GM19463 (cell line): ENCODE results near the gene TTLL11.
"Not testable (repeated sequence)": the region's sequence is repeated elsewhere in the genome, so short reads cannot be mapped to it uniquely, and the experiment has no call there.

Experiments used
- ATAC-seq: cut with Tn5 transposase; IDR thresholded peaks from one replicate; pipeline ENCODE4 v1.9.1; 2021; ENCODE audit warnings: mild to moderate bottlenecking, moderate library complexity; ENCODE audit not compliant: unreplicated experiment

Gene TTLL11

DNA sequence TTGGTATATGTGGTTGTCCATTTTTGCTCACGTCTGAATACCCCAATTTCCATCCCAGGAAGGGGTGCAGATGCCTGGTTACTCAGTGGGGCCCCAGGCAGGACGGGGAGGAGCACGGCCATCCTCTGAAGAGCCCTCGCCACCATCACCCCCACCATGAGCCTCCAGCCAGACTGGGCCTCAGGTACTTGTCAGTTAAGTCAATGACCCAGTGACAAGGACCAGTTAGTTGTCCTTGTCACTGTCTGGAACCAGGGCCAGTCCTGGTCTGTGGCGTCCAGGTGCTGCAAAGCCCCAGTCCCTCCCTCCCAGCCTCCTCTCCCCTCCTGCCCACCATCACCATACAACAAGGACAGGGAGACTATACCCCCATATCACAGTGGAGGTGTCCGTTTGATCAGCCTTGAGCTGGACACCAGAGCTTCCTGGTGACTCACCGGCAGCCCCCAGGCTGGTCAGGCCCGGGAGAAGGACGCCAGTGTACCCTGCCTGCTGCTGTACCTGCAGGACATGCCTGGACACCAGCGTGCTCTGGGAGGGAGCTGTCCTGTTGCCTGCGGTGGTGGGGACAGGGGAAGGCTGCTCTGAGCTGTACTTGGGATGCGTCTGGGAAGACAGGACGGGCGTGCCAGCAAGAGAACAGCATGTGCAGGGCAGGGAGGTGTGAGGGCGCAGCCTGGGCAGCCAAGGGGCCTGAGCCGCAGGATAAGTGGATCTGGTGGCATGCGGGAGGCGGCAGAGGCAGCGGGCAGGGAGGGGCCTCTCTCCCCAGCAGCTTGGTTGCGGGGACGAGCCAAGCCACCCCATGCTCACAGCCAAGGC, 32.6 kb upstream of the TTLL11 start:
- no peak for ATAC-seq

GRCh38 chr9:122125158-122125508, 32.0 kb upstream of the TTLL11 start:
- peak; percentile 70 for ATAC-seq

DNA sequence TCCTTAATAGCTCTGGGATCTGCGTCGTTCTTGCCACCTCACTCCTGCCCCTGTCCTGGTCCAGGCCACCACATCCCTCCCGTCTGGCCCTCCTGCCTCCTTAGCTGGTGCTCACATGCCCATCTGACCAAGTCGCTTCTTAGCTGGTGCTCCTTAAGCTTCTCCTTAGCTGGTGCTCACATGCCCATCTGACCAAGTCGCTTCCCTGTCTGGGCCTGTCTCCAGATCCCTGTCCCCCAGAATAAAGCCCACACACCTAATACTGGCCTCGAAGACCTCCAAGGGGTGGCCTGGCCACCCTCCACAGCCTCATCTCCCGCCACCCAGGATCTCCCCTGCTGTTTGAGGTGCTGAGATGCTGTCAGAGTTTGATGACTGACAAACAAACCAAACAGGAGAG, 31.4 kb upstream of the TTLL11 start:
- ATAC-seq = no peak

DNA sequence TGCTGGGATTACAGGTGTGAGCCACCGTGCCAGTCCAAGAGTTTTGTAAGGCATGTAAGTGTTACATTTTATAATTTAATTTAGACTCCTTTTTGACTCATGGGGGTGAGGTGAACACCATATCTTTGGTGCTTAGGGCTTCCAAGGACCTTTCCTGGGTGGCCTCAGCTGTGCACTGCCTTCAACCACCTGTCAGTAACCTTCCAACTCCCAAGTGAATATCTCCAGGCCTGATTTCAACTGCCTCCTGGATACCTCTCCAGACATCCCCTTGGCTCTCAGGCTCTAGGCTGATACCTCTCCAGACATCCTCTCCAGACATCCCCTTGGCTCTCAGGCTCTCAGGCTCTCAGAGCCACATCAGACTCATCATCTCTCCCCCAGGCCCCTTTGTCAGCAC, 30.9 kb upstream of the TTLL11 start:
- no peak for ATAC-seq

GRCh38 chr9:122122903-122123632, 30.0 kb upstream of the TTLL11 start:
- peak; percentile 55 for ATAC-seq

DNA sequence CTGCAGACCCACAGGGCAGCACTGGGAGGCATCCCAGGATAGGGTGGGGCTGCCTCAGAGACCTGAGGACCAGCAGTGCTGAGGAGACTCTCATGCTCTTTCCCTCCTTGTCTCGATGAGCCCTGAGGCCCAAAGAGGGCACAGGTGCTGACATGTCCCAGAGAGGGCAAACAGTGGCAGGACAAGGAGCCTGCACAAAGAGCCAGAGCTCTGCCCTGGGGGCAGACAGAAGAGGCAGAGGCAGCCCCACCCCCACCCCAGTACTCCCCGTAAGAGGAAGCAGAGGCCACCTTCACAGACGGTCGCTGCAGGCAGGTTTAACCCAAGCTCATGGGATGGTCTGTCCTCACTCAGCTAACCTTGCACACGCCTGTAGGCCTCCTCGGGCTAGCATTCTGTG, 29.4 kb upstream of the TTLL11 start:
- ATAC-seq = no peak

DNA sequence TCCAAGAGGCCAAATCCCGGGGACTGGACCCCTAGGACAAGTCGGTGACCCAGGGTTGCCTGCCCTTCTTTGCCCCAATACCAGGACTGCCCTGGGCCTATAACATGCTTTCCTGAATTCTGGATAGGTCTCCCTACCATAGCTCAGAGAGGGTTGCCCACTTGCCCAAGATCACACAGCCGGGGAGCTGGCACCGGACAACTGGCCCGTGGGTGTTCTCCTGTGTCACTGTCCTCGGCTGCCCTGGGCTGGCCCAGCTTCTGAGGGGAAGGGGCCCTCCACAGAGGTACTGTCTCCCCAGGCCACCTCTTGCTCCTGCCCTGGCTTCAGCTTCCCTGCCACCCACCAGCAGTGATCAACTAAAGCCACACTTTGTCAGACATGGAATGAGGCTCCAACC, 28.8 kb upstream of the TTLL11 start:
- no peak for ATAC-seq

DNA sequence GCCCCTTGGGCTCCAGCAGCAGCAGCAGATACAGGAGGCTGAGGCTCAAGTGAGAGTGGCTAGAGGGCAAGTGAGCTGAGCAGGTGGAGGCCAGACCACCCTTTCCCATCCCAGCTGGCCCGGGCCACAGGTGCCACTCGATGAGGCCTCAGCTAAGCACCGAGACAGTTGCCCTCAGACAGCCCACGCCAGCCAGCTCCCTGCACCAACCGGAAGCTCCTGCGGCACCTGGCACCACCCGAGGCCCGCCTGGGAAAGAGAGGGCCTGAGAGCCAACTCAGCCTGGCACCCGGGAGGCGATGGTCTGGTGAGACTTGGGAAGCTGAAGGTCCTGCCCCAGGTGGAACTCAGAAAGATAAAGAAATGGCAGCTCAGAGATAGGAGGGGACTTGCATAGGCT, 28.3 kb upstream of the TTLL11 start:
- ATAC-seq = no peak

DNA sequence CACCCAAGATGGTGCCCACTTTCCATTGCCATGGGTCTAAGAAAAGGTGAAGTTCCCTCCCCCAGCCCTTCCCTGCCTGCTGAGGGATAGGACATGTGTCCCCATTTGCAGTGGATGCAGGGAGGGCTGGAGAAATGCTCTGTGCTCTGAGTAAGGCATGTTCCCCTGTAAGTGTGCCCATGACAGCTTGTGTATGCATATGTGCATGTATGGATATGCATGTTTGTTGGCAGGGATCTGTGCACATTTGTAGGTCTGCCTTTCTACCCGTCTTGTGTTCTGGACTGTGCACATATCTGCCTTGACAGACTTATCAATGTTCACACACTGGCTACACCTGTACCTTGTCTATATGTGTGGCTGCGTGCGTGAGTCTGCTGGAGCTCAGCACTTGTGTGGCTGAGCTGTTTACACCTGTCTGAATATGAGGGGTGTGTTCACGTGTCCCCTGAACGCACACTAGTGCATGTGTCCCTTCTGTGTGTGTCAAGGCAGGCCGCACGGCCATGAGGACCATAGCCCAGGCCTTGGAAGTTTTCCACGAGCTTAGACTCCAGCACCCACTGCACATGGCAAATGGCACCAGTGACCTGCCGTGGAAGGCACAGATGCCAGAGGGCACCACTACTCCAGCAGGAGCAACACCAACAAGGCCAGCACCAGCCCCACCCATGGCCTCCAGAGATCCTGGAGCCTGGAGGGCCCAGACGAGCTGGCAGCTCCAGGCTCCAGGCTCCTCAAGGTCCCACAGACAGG, 27.4 kb upstream of the TTLL11 start:
- no peak for ATAC-seq

DNA sequence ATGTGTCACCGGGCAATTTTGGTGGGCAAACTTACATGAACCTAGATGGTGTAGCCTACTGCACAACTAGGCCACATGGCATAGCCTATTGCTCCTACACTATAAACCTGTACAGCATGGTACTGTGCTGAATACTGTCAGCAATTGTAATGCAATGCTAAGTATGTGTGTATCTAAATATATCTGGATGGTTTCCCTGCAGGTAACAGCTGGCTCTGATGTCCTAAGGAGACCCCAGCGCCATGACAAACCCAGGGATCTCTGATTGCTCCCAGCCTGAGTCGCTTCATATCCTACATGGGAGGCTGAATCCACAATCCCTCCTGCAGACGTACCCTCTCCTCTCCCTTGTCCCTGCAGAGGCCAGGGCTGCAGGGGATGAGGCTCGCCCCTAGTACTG, 26.6 kb upstream of the TTLL11 start:
- no peak for ATAC-seq

GRCh38 chr9:122119166-122119521, 26.0 kb upstream of the TTLL11 start:
- ATAC-seq = no peak

DNA sequence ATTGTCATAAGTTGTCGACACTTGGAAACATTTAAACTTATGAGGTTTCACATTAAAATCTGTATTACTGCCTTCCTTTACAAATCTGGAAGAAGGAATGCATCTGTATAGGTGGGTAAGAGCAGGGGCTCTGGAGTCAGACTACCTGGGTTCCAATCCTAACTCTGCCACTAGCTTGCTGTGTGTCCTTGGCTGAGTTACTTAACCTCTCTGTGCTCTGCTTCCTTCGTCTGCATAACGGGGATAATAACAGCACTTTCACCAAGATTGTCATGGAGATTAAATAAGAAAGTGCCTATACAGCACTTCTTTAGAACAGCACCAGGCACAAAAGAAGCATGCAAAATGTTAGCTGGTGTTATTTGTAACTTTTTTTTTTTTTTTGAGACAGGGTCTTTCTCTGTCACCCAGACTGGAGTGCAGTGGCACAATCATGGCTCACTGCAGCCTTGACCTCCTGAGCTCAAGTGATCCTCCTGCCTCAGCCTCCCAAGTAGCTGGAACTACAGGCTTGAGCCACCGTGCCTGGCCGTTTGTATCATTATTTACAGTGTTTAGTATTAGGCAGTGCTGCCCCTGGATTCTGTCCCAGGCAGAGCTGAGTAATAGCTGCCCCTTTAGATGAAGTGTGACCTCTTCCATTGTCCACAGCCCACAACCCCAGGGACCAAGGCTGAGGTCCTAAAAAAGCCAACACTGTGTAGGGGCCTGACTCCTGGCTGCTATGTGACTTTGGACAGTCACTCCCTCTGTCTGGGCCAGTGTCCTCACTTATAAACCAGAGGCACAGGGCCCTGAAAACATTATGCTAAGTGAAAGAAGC, 25.4 kb upstream of the TTLL11 start:
- no peak for ATAC-seq

DNA sequence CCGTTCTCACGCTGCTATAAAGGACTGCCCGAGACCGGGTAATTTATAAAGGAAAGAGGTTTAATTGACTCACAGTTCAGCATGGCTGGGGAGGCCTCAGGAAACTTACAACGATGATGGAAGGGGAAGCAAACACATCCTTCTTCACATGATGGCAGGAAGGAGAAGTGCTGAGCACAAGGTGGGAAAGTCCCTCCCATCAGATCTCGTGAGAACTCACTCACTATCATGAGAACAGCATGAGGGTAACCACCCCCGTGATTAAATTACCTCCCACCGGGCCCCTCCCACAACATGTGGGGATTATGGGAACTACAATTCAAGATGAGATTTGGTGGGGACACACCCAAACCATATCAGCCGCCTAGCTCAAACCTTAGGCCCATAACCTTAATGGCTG, 24.1 kb upstream of the TTLL11 start:
- not testable (repeated sequence) for ATAC-seq

- no peak for ATAC-seq
Observed at GRCh38 chr9:122116448-122117173, 23.5 kb upstream of the TTLL11 start.

- no peak for ATAC-seq
Observed at GRCh38 chr9:122116040-122116439, 22.9 kb upstream of the TTLL11 start.

DNA sequence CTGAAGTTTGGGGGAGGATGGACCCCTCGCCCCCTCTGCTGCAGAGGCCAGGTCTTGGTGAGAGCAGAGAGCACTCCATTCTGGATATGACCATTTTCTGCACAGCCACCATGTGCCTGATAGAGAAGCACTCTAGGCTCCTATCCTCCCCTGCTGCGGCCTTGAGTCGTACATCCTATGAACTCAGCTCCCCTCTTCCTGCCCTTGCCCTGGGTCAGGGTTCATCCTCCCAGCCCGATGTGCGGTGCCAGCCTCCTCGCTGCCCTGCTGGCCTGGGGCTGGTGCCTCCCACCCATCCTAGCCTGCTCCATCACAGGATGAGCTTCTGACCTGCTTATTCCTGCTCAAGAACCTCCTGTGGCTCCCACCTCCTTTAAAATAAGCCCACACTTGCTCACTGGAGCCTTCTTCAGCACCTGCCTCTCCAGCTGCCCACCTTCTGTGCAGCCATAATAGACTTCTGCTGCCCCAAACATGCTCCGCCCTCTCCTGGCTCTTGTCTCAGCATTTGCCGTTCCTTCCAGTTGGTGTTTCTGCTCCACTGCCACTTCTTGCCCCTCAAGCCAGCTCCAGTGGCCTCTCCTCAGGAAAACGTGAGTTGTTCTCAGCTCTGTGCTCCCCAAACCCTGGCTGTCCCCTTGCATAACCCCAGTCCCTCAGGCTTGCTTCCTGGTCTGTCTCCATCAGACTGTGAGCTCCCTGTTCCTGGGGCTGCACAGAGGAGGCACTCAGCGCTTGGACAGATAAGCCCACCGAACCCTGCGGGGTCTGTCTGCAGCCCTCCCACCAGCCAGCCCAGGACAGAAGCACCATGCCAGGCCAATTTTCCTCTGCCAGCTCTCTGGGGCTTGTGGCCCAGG, 22.3 kb upstream of the TTLL11 start:
- ATAC-seq = no peak

- ATAC-seq = no peak
Observed at GRCh38 chr9:122113574-122113973, 20.5 kb upstream of the TTLL11 start.

DNA sequence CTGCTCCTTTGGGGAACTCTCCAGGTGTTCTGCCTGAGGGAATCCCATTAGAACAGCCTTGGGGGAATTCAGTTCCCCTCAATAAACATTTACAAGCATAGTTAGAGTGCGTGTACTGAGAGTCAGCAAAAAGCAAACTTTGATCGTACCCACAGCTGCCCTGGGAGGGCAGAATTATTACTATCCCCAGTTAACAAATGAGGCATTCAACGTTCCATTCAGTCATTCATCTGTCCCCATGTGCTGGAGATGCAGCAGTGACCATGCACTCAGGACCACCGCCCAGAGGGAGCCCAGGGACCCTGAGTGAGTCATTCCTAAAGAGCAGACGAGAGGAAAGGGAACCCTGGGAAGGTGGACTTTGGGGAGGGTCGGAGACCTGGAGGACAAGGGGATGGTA, 19.1 kb upstream of the TTLL11 start:
- ATAC-seq = no peak

- ATAC-seq = no peak
Observed at GRCh38 chr9:122111413-122112085, 18.4 kb upstream of the TTLL11 start.
